Jurkat, Clone E6-1 (cell line): ENCODE data around the gene ADAM8. TPM values are rescaled to one million over a fixed set of nuclear protein-coding genes. Genes with fewer than 3 reads are reported as not detected.
"Not testable (repeated sequence)": the region's sequence is repeated elsewhere in the genome, so short reads cannot be mapped to it uniquely, and the experiment has no call there.

ENCODE experiments used
- DNase-seq: peaks from one replicate; pipeline ENCODE4 v3.0.0-alpha.2; 2011; ENCODE audit warnings: low read depth, low spot score
- H3K4me3 ChIP-seq: 2 replicates; pipeline ENCODE4 v1.5.1; 2011; ENCODE audit warnings: mild to moderate bottlenecking, low read length, control low read depth, moderate library complexity
- polyA plus RNA-seq: library from polyadenylated mRNA; unstranded; fragments of >200 nt; gene quantifications from one replicate; pipeline ENCODE4 v1.2.1, GENCODE V29; 2012; ENCODE audit warnings: missing spikeins; ENCODE audit not compliant: insufficient read length, insufficient read depth

Gene ADAM8
- 2.4 TPM for polyA plus RNA-seq

GRCh38 chr10:133276435-133277201 is at the start of gene ADAM8:
TSS of gene ADAM8 (minus strand) at chr10:133276868. CDS start at chr10:133276817, 51 bp downstream.
- no peak within 1 kb of the TSS for H3K4me3 ChIP-seq
- no peak for DNase-seq

GRCh38 chr10:133326223-133326551 is 49.5 kb upstream of the ADAM8 start:
- DNase-seq: no peak
- no peak overlapping the region for H3K4me3 ChIP-seq

GRCh38 chr10:133325440-133326222 is 49.0 kb upstream of the ADAM8 start:
- DNase-seq: no peak
- H3K4me3 ChIP-seq: no peak overlapping the region

GRCh38 chr10:133324857-133325260 is 48.2 kb upstream of the ADAM8 start:
- H3K4me3 ChIP-seq: peak overlapping the region; percentile 13
- no peak for DNase-seq

GRCh38 chr10:133324198-133324792 is 47.6 kb upstream of the ADAM8 start:
- DNase-seq: peak; percentile 71
- peak overlapping the region; percentile 13 for H3K4me3 ChIP-seq

GRCh38 chr10:133322064-133322709 is 45.5 kb upstream of the ADAM8 start:
- DNase-seq, H3K4me3 ChIP-seq: not testable (repeated sequence)

GRCh38 chr10:133320852-133321422 is 44.3 kb upstream of the ADAM8 start:
- H3K4me3 ChIP-seq, DNase-seq: not testable (repeated sequence)

GRCh38 chr10:133318494-133319127 is 41.9 kb upstream of the ADAM8 start:
- DNase-seq: peak; percentile 21

GRCh38 chr10:133316732-133317131 is 40.1 kb upstream of the ADAM8 start:
- no peak for DNase-seq
- H3K4me3 ChIP-seq: no peak overlapping the region

More at GRCh38 chr10:133318494-133319127, 41.9 kb upstream of the ADAM8 start:
- H3K4me3 ChIP-seq: peak overlapping the region; percentile 55

GRCh38 chr10:133316266-133316665 is 39.6 kb upstream of the ADAM8 start:
- no peak overlapping the region for H3K4me3 ChIP-seq
- DNase-seq: no peak

GRCh38 chr10:133315847-133316246 is 39.2 kb upstream of the ADAM8 start:
- H3K4me3 ChIP-seq: no peak overlapping the region
- peak; percentile 24 for DNase-seq

GRCh38 chr10:133314911-133315310 is 38.2 kb upstream of the ADAM8 start:
- DNase-seq: no peak

GRCh38 chr10:133313192-133313591 is 36.5 kb upstream of the ADAM8 start:
- DNase-seq: no peak
- H3K4me3 ChIP-seq: no peak overlapping the region

More at GRCh38 chr10:133314911-133315310, 38.2 kb upstream of the ADAM8 start:
- H3K4me3 ChIP-seq: no peak overlapping the region

GRCh38 chr10:133312769-133313145 is 36.1 kb upstream of the ADAM8 start:
- no peak overlapping the region for H3K4me3 ChIP-seq
- DNase-seq: no peak

- H3K4me3 ChIP-seq: no peak overlapping the region
- no peak for DNase-seq
Observed at GRCh38 chr10:133312016-133312768, 35.5 kb upstream of the ADAM8 start.

GRCh38 chr10:133311570-133311969 is 34.9 kb upstream of the ADAM8 start:
- DNase-seq: no peak
- H3K4me3 ChIP-seq: no peak overlapping the region

- no peak for DNase-seq
Observed at GRCh38 chr10:133310789-133311188, 34.1 kb upstream of the ADAM8 start.

GRCh38 chr10:133310399-133310755 is 33.7 kb upstream of the ADAM8 start:
- H3K4me3 ChIP-seq: no peak overlapping the region
- DNase-seq: no peak

More at GRCh38 chr10:133310789-133311188, 34.1 kb upstream of the ADAM8 start:
- H3K4me3 ChIP-seq: no peak overlapping the region
